Measurements from ENCODE around the gene NAE1. TPM values are rescaled to one million over a fixed set of nuclear protein-coding genes. Genes with fewer than 3 reads are reported as not detected.

The NAE1 gene
- total RNA-seq, 1 experiment from 2014 or later = 146 TPM

GRCh38 chr16:66859397-66860068 lies 28.8 kb upstream of the NAE1 start:
- peaks cover 3% of the 10 kb centered on the region for H3K36me3 Mint-ChIP-seq (ENCODE audit: insufficient read depth, unreplicated experiment)
- H3K27ac Mint-ChIP-seq (ENCODE audit: unreplicated experiment) = no peak overlapping the region
- Histone ChIP-seq H3K36me3 (ENCODE audit: control insufficient read depth, insufficient read depth, low read length) (no peaks in the 10 kb centered on the region), H3K4me3 (ENCODE audit: low read depth, low read length) (no peak overlapping the region), H3K27me3 (replicated peaks; ENCODE audit: control insufficient read depth, insufficient read depth, low read length) (no peaks in the 10 kb centered on the region), H3K9me3 (no peaks in the 10 kb centered on the region), H3K4me1 (peaks cover 30% of the 10 kb centered on the region)
- POLR2A ChIA-PET = no interaction called here
- H3K4me3 Mint-ChIP-seq (ENCODE audit: unreplicated experiment) = no peak overlapping the region
- CTCF ChIA-PET = interaction anchor here (2.0 to 2.3 kb wide), 2 partner anchors 13 to 29 kb away, joined by 7 to 15 read pairs; partner anchors contain the start of gene NAE1
- no peak for TF ChIP-seq CTCF (IDR thresholded peaks at IDR 0.05; ENCODE audit: insufficient read depth in 1 of 2, low read depth in 1 of 2, low read length in 1 of 2, severe bottlenecking in 1 of 2, unreplicated experiment in 1 of 2)
- H3K27me3 Mint-ChIP-seq (ENCODE audit: insufficient read depth, unreplicated experiment) = no peaks in the 10 kb centered on the region
- H3K9me3 Mint-ChIP-seq (ENCODE audit: unreplicated experiment) = no peaks in the 10 kb centered on the region
- intact Hi-C loops (cut with micrococcal nuclease; ENCODE audit: unreplicated experiment) = loop anchor here (10.0 kb wide), 1 partner anchor 105 kb away; the partner anchor contains the start of gene DYNC1LI2
- H3K4me1 Mint-ChIP-seq (ENCODE audit: low read depth, unreplicated experiment) = peaks cover 12% of the 10 kb centered on the region
- BruUV-seq (replicated peaks) = no TSS peak
- DNase-seq = no peak

GRCh38 chr16:66858740-66859396 lies 28.1 kb upstream of the NAE1 start:
- Mint-ChIP-seq H3K27me3 (ENCODE audit: insufficient read depth, unreplicated experiment) (no peaks in the 10 kb centered on the region), H3K9me3 (ENCODE audit: unreplicated experiment) (no peaks in the 10 kb centered on the region), H3K4me3 (ENCODE audit: unreplicated experiment) (no peak overlapping the region), H3K27ac (ENCODE audit: unreplicated experiment) (no peak overlapping the region), H3K4me1 (ENCODE audit: low read depth, unreplicated experiment) (peaks cover 12% of the 10 kb centered on the region), H3K36me3 (ENCODE audit: insufficient read depth, unreplicated experiment) (peaks cover 4% of the 10 kb centered on the region)
- TF ChIP-seq CTCF (IDR thresholded peaks at IDR 0.05; ENCODE audit: insufficient read depth in 1 of 2, low read depth in 1 of 2, low read length in 1 of 2, severe bottlenecking in 1 of 2, unreplicated experiment in 1 of 2) = no peak
- H3K4me1 ChIP-seq = peaks cover 30% of the 10 kb centered on the region
- no TSS peak for BruUV-seq (replicated peaks)
- intact Hi-C loops (cut with micrococcal nuclease; ENCODE audit: unreplicated experiment) = no loop called here
- POLR2A ChIA-PET = no interaction called here
- no peaks in the 10 kb centered on the region for H3K36me3 ChIP-seq (ENCODE audit: control insufficient read depth, insufficient read depth, low read length)
- H3K9me3 ChIP-seq = no peaks in the 10 kb centered on the region
- CTCF ChIA-PET = interaction anchor here (2.3 kb wide), 1 partner anchor 28 kb away, joined by 15 read pairs; the partner anchor contains the start of gene NAE1
- H3K4me3 ChIP-seq (ENCODE audit: low read depth, low read length) = no peak overlapping the region
- no peak for DNase-seq
- no peaks in the 10 kb centered on the region for H3K27me3 ChIP-seq (replicated peaks; ENCODE audit: control insufficient read depth, insufficient read depth, low read length)

- H3K27ac Mint-ChIP-seq (ENCODE audit: unreplicated experiment) = peak overlapping the region; percentile 53
- peaks cover 12% of the 10 kb centered on the region for H3K4me1 Mint-ChIP-seq (ENCODE audit: low read depth, unreplicated experiment)
- peaks cover 30% of the 10 kb centered on the region for H3K4me1 ChIP-seq
- H3K36me3 Mint-ChIP-seq (ENCODE audit: insufficient read depth, unreplicated experiment) = peaks cover 4% of the 10 kb centered on the region
- no peaks in the 10 kb centered on the region for H3K36me3 ChIP-seq (ENCODE audit: control insufficient read depth, insufficient read depth, low read length)
- H3K27me3 Mint-ChIP-seq (ENCODE audit: insufficient read depth, unreplicated experiment) = no peaks in the 10 kb centered on the region
- no peak overlapping the region for H3K4me3 ChIP-seq (ENCODE audit: low read depth, low read length)
- H3K9me3 Mint-ChIP-seq (ENCODE audit: unreplicated experiment) = no peaks in the 10 kb centered on the region
- no peaks in the 10 kb centered on the region for H3K9me3 ChIP-seq
- no peaks in the 10 kb centered on the region for H3K27me3 ChIP-seq (replicated peaks; ENCODE audit: control insufficient read depth, insufficient read depth, low read length)
- ChIA-PET POLR2A (interaction anchor here (1.2 kb wide), 1 partner anchor 23 kb away, joined by 4 read pairs; the partner anchor contains the start of gene PDP2), CTCF (interaction anchor here (1.0 to 2.5 kb wide), 5 partner anchors 10 to 27 kb away, joined by 3 to 25 read pairs (median 8); partner anchors contain the start of gene NAE1)
- no peak overlapping the region for H3K4me3 Mint-ChIP-seq (ENCODE audit: unreplicated experiment)
- BruUV-seq (replicated peaks) = no TSS peak
- intact Hi-C loops (cut with micrococcal nuclease; ENCODE audit: unreplicated experiment) = no loop called here
- DNase-seq = peak; percentile 74 to 78
- no peak for TF ChIP-seq CTCF (IDR thresholded peaks at IDR 0.05; ENCODE audit: insufficient read depth in 1 of 2, low read depth in 1 of 2, low read length in 1 of 2, severe bottlenecking in 1 of 2, unreplicated experiment in 1 of 2)
These were observed 26.7 kb upstream of the NAE1 start for GRCh38 chr16:66857437-66857836.

All from Caco-2 (cell line).